Thyroid gland (tissue), 4 donors: Measurements from ENCODE around the gene CRK. TPM values are rescaled to one million over a fixed set of nuclear protein-coding genes. Genes with fewer than 3 reads are reported as not detected.

Experiments
- DNase-seq, 2 donors: peaks; one replicate each; pipeline ENCODE4 v3.0.0-alpha.2; 2019
- H3K27ac ChIP-seq, 3 donors: fragments of 200-600 bp; sonication (generic); 1 replicate in 2 of 3; 2 replicates in 1 of 3; pipeline ENCODE4 v1.5.1; 2016 to 2019; ENCODE audit warnings: mild to moderate bottlenecking in 1 of 3, moderate library complexity in 1 of 3
- H3K27me3 ChIP-seq: fragments of 200-600 bp; sonication (generic); one replicate; pipeline ENCODE4 v1.5.1; 2019
- H3K36me3 ChIP-seq, 2 donors: fragments of 200-600 bp; sonication (generic); one replicate each; pipeline ENCODE4 v1.5.1; 2016 to 2019
- H3K4me1 ChIP-seq, 2 donors: fragments of 200-600 bp; sonication (generic); one replicate each; pipeline ENCODE4 v1.5.1; 2017 to 2019
- H3K4me3 ChIP-seq, 3 donors: fragments of 200-600 bp; sonication (generic); replicated peaks in 1 of 3; 1 replicate in 2 of 3; 2 replicates in 1 of 3; pipeline ENCODE4 v1.5.1; 2016; ENCODE audit warnings: mild to moderate bottlenecking in 1 of 3
- H3K9me3 ChIP-seq: fragments of 200-600 bp; sonication (generic); one replicate; pipeline ENCODE4 v1.5.1; 2017
- CTCF ChIP-seq, 6 experiments: fragments of 200-600 bp in 3 of 6; fragments of 450-650 bp in 3 of 6; sonication (generic) in 3 of 6; IDR thresholded peaks; one replicate each; pipeline ENCODE4 v1.5.1; 2016 to 2019; ENCODE audit warnings: antibody characterized with exemption in 6 of 6, mild to moderate bottlenecking in 2 of 6, inconsistent platforms in 1 of 6, moderate library complexity in 1 of 6
- POLR2A ChIP-seq, 2 donors: fragments of 450-650 bp; IDR thresholded peaks; one replicate each; pipeline ENCODE4 v1.6.1; 2017; ENCODE audit warnings: antibody characterized with exemption in 2 of 2, mild to moderate bottlenecking in 2 of 2, moderate library complexity in 1 of 2
- WGBS, 2 donors: methylation state at CpG; one replicate each; pipeline ENCODE4 v1.1.5; 2017; 5-methylcytosine and 5-hydroxymethylcytosine counted together
- intact Hi-C: fragments of 100-400 bp; cut with DNase I; formaldehyde crosslinking; loops from one replicate; pipeline ENCODE4 v1.15.1; 2023
- total RNA-seq, 4 donors: library from RNA; depleted of rRNA; stranded (reverse); fragments of >200 nt; gene quantifications; one replicate each; pipeline ENCODE4 v1.2.3, GENCODE V29; 2016

The CRK gene
- total RNA-seq, 4 donors from 2014 or later: 89.6 to 140 (median 98.7) TPM

DNA sequence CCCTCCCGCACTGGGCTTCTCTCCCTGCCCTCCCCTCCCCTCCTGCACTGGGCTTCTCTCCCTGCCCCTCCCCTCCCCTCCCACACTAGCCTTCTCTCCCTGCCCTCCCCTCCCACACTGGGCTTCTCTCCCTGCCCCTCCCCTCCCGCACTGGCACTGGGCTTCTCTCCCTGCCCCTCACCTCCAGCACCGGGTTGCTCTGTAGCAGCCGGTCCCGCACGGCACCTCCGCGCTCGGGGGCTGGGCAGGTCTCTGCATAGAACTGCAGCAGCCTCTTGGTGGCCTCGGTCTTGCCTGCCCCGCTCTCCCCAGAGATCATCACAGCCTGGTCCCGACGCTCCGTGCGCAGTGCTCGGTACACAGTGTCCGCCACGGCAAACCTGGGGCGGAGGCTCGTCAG is 26.6 kb upstream of the CRK start:
- Histone ChIP-seq H3K27me3 (no peaks in the 10 kb centered on the region), H3K4me1 (peaks cover 22 to 31% of the 10 kb centered on the region in 2 donors), H3K4me3 (no peak overlapping the region), H3K36me3 (peaks cover 30 to 49% of the 10 kb centered on the region in 2 donors), H3K27ac (no peak overlapping the region), H3K9me3 (no peaks in the 10 kb centered on the region)
- intact Hi-C loops: no loop called here
- WGBS, 2 donors: 82% methylated on average over 13 of the region's 20 CpGs; no CpG with 5 or more reads in 1 of the 2 donors
- no peak for DNase-seq
- no peak for TF ChIP-seq CTCF (IDR thresholded peaks at IDR 0.05)
- TF ChIP-seq POLR2A (IDR thresholded peaks at IDR 0.05): no peak

DNA sequence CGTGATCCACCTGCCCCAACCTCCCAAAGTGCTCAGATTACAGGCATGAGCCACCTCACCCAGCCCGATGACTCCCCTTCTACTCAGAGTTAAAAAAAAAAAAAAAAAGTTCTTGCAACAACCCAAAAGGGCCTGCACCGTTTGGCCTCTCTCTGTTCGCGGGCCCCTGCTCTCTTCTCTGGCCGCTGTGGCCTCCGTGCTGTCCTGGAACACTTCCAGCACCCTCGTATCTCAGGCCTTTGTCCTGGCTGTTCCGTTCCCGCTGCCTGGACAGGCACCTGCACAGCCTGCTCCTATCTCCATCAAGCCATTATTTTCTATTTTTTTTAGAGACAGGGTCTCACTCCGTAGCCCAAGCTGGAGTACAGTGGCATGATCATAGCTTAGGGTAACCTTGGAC is 25.7 kb upstream of the CRK start:
- Histone ChIP-seq H3K9me3 (no peaks in the 10 kb centered on the region), H3K27me3 (no peaks in the 10 kb centered on the region), H3K4me1 (peaks cover 13 to 22% of the 10 kb centered on the region in 2 donors), H3K27ac (no peak overlapping the region), H3K4me3 (no peak overlapping the region), H3K36me3 (peaks cover 39 to 58% of the 10 kb centered on the region in 2 donors)
- no peak for TF ChIP-seq POLR2A (IDR thresholded peaks at IDR 0.05)
- TF ChIP-seq CTCF (IDR thresholded peaks at IDR 0.05): no peak
- WGBS, 2 donors: 84 to 86% methylated on average over 11 of the region's 11 CpGs
- intact Hi-C loops: no loop called here
- no peak for DNase-seq

GRCh38 chr17:1480747-1481465 is 24.9 kb upstream of the CRK start:
- no peaks in the 10 kb centered on the region for H3K27me3 ChIP-seq
- no peak overlapping the region for H3K27ac ChIP-seq
- H3K4me1 ChIP-seq: peaks cover 12 to 20% of the 10 kb centered on the region in 2 donors
- no peak for TF ChIP-seq POLR2A (IDR thresholded peaks at IDR 0.05)
- no peak for TF ChIP-seq CTCF (IDR thresholded peaks at IDR 0.05)
- H3K9me3 ChIP-seq: no peaks in the 10 kb centered on the region
- intact Hi-C loops: no loop called here
- H3K36me3 ChIP-seq: peaks cover 45 to 59% of the 10 kb centered on the region in 2 donors
- H3K4me3 ChIP-seq: no peak overlapping the region
- 88 to 89% methylated on average over 11 to 18 of the region's 18 CpGs for whole genome bisulfite sequencing, 2 donors
- no peak for DNase-seq

GRCh38 chr17:1478418-1478817 is 22.4 kb upstream of the CRK start:
- H3K4me3 ChIP-seq: no peak overlapping the region
- DNase-seq: no peak
- H3K36me3 ChIP-seq: peaks cover 45 to 70% of the 10 kb centered on the region in 2 donors
- no peaks in the 10 kb centered on the region for H3K9me3 ChIP-seq
- no peaks in the 10 kb centered on the region for H3K27me3 ChIP-seq
- peaks cover 8 to 19% of the 10 kb centered on the region in 2 donors for H3K4me1 ChIP-seq
- H3K27ac ChIP-seq: no peak overlapping the region
- intact Hi-C loops: no loop called here
- TF ChIP-seq POLR2A (IDR thresholded peaks at IDR 0.05): no peak
- TF ChIP-seq CTCF (IDR thresholded peaks at IDR 0.05): no peak
- WGBS, 2 donors: 94 to 100% methylated on average over 6 to 11 of the region's 26 CpGs

GRCh38 chr17:1475321-1475854 is 19.4 kb upstream of the CRK start:
- intact Hi-C loops: no loop called here
- no peaks in the 10 kb centered on the region for H3K9me3 ChIP-seq
- H3K4me3 ChIP-seq: no peak overlapping the region
- peaks cover 47 to 63% of the 10 kb centered on the region in 2 donors for H3K36me3 ChIP-seq
- no peak for TF ChIP-seq CTCF (IDR thresholded peaks at IDR 0.05)
- TF ChIP-seq POLR2A (IDR thresholded peaks at IDR 0.05): peak in 1 of 2 donors; percentile 8
- 53 to 60% methylated on average over 13 of the region's 15 CpGs for whole genome bisulfite sequencing, 2 donors
- no peaks in the 10 kb centered on the region for H3K27me3 ChIP-seq
- DNase-seq: peak; percentile 33 to 35
- H3K4me1 ChIP-seq: peaks cover 8 to 14% of the 10 kb centered on the region in 2 donors
- H3K27ac ChIP-seq: peak overlapping the region; percentile 32 to 41 (median 37)
